ENCODE data around the gene ZBTB7B.

ZBTB7B gene

GRCh38 chr1:155038602-155039307 is 36.2 kb downstream of the ZBTB7B start:
- DNase-seq (ENCODE audit: low read depth) = no peak

DNA sequence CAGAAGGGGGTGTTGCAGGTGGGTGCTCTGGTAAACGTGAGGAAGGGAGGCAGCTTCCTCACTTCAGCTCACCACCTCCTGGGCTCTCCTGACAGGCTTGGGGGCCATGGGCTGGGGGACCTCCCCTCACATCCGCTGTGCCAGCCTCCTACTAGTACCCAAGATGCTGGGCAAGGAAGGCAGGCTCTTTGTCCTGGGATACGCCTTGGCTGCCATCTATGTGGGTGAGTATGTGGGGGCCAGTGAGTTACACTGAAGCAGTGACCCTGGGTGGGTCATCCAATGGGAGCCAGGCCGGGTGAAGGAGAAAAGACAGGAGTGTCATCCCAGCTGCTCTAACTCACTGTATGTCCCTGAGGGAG is 36.7 kb downstream of the ZBTB7B start:
- DNase-seq (ENCODE audit: low read depth) = no peak

- no peak for DNase-seq (ENCODE audit: low read depth)
Observed at GRCh38 chr1:155040358-155041093, 37.9 kb downstream of the ZBTB7B start.

- no peak for DNase-seq (ENCODE audit: low read depth)
Observed at GRCh38 chr1:155042789-155043188, 40.2 kb downstream of the ZBTB7B start.

GRCh38 chr1:155043301-155043702 is 40.7 kb downstream of the ZBTB7B start:
- DNase-seq (ENCODE audit: low read depth) = no peak

DNA sequence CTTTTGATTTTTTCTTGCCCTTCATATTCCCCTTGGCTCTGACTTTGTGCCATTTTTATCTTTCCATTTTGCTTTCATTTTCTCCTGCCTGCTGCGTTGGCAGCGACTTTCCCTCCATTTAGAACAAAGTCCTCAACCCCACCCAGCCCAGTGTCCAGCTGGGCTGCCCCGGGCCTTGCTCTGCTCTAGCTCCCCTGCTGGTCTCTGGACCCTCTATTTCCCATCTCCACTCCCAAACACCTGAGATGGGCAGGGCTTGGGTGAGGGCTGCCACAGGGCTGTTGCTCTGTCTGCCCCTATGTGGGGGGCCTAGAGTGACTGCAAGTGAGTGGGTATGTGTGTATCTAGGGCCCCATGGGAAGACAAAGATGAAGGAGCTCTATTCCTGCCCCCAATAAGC is 41.2 kb downstream of the ZBTB7B start:
- no peak for DNase-seq (ENCODE audit: low read depth)

DNA sequence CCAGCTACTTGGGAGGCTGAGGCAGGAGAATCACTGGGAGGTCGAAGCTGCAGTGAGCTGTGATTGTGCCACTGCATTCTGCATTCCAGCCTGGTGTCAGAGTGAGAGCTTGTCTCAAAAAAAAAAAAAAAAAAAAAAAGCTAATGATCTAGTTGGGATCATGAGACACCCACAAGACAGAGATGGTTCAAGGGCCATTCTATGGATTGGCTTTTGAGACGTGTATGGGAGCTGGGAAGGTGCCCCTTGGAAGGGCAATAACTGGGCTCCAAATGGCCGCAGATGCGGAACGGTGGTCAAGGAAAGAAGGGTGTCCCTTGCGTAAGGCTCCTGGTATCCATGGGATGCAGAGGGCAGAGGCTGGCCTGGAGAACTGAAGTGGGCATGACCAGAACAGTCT is 41.8 kb downstream of the ZBTB7B start:
- no peak for DNase-seq (ENCODE audit: low read depth)

GRCh38 chr1:155044812-155045657 is 42.4 kb downstream of the ZBTB7B start:
- DNase-seq (ENCODE audit: low read depth) = peak; percentile 66

- no peak for DNase-seq (ENCODE audit: low read depth)
Observed at GRCh38 chr1:155048449-155049334, 46.1 kb downstream of the ZBTB7B start.

- no peak for DNase-seq (ENCODE audit: low read depth)
Observed at GRCh38 chr1:155049651-155050559, 47.3 kb downstream of the ZBTB7B start.

DNA sequence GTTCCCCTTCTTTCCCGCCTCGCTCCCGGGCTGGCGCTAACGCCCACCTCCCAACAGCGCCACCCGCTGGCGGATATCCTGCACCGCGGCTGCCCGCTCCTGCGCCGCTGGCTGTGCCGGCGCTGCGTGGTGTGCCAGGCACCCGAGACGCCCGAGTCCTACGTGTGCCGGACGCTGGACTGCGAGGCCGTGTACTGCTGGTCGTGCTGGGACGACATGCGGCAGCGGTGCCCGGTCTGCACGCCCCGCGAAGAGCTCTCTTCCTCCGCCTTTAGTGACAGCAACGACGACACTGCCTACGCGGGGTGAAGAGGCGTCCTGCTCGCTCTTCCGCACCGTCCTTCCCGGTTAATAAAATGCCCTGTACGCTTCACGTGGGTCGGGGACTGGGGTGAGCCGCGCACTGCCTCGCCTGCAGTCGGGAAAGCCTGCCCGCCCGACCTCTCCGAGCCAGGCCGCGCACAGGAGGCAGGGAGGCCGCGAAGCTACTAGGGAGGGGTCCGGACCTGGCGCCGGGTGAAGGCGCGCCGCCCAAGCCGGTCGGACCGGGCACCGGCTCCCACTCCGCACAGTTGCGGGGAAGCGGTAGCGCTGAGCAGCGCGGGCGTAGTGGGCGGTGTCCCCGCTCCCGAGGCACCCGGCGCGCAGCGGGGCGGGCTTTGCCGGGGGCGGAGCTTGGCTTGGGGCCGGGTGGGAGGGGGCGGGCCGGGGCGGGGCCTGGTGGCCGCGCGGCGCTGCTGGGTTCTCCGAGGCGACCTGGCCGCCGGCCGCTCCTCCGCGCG is 48.1 kb downstream of the ZBTB7B start, which contains the start of gene ADAM15:
Gene ADAM15 (plus strand): TSS at position 757 of the 782 bp plus-strand sequence. CDS start 71 bp downstream, outside the sequence.
- peak; percentile 64 for DNase-seq (ENCODE audit: low read depth)

- no peak for DNase-seq (ENCODE audit: low read depth)
Observed at GRCh38 chr1:155051342-155051776, 48.8 kb downstream of the ZBTB7B start.

DNA sequence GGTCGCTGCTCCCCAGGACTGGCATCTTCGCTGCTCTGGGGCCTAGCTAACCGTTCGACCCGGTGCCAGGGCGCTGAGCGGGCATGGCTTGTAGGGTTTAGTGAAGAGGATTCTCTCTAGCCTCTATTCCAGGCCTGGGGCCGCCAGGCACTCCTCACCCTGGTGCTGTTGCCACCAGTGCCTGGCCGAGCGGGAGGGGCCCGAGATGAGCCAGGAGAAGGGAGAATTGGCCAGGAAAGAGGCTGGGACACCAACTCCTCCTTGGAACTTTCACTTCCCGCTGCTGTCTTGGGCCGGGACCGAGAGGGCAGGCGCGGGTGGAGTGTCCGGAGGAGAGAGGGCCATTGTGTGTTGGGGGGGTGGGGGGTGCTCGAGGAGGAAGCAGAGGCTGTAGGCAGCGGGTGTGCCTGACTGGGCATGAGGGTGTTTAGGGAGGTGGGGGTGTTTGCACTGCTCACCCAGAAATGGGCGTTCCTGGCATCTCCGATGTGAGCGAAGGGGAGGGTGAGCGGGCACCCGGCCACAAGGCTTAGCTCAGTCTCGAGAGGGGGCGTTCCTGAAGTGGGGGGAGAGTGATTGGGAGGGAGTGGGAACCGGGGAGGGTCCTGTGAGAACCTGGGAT is 49.3 kb downstream of the ZBTB7B start:
- DNase-seq (ENCODE audit: low read depth) = no peak

DNA sequence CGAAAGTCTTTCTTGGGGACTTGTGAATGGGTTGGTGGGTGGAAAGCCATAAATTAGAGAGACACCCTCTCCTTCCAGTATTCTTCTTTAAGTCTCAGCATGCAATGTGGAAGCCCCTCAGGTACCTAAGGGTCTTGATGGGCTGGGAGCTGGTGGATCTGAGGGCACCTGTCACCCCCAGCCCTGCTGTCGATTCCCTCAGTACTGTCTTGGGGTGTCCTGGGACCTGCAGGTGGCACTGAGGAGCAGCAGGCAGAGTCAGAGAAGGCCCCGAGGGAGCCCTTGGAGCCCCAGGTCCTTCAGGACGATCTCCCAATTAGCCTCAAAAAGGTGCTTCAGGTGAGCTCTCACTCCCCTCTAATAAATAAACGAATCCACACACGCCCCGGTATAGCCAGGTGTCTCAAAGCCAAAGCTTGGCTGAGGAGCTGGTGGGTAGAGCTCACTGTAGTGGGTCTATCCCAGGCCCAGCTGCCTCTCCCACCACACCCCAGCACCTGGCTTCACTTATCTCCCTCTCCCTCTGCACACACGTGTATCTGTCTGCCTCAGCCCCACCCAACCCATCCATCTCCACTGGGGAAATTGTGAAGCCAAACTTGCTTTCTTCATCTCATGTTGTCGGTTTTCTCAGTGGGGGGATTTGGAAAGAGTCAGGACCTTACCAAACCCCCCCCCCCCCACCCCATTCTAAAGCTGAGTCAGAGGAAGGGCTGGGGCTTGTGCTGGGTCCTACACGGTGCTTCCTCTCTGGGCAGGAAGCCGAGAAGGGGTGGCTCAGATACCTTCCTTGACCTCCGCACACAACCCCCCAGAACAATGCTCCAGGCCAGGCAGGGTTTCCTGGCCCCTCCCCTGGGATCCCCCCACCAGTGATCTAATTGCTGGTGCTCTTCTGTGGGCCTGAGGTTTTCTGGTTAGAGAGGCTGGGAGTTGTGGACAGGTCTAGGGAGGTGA is 50.1 kb downstream of the ZBTB7B start:
- DNase-seq (ENCODE audit: low read depth) = no peak

DNA sequence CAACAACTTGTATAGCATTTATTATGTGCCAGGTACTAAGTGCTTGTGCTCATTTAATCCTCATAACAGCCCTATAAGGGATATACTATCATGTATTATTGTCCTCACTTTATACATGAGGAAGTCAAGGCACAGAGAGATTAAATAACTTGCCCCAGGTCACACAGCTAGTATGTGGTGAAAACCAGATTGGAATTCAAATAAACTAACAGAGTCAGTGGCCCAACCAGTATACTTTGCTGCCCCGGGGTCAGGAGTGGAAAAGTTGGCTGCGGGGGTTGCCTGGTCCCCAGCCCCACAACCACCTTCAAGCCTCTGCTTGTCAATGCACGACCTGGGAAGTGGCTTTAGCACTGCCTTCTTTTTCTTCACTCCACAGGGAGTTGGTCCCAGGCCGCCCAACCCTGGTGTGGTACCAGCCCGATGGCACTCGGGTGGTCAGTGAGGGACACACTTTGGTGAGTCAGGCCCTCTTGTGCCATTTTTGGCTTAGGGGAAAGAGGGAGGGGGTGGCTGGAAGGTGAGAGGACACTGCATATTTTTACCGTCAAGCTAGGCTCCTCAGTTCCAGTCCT is 51.0 kb downstream of the ZBTB7B start:
- no peak for DNase-seq (ENCODE audit: low read depth)

DNA sequence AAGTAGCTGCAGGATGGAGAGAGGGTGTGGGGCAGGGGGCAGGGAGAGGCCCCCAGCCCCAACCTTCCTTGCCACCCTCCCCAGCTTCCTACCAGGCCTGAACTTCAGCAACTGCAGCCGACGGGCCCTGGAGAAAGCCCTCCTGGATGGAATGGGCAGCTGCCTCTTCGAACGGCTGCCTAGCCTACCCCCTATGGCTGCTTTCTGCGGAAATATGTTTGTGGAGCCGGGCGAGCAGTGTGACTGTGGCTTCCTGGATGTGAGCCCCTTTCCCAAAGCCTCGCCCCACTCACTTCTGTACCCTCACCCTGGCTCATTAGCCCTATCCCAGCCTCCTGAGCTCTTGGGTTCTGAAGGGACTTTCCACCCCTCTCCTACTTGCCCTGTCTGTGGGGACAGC is 54.5 kb downstream of the ZBTB7B start:
- DNase-seq (ENCODE audit: low read depth) = no peak

DNA sequence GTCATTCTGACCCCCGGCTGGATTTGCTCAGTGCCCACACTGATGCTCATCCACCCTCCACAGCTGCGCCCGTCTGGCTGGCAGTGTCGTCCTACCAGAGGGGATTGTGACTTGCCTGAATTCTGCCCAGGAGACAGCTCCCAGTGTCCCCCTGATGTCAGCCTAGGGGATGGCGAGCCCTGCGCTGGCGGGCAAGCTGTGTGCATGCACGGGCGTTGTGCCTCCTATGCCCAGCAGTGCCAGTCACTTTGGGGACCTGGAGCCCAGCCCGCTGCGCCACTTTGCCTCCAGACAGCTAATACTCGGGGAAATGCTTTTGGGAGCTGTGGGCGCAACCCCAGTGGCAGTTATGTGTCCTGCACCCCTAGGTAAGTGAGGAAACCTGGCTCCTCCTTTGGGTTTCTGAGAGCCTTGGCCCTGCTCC is 55.2 kb downstream of the ZBTB7B start:
- no peak for DNase-seq (ENCODE audit: low read depth)

DNA sequence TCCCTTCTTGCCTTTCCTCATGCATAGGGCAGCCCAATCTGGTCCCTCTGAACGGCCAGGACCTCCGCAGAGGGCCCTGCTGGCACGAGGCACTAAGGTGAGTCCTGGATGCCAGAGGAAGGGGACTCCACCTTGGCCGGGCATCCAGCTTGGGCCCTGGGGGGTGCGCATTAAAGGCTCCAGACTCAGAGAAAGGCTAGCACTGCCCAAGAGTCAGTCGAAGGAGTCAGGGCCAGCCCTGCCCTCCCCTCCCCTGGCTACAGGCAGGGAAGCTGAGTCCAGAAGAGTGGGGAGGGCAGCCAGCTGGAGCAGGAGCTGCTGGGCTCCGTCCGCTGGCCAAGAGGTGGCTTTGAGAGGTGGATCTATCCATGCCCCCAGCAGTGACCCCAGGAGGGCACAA is 58.1 kb downstream of the ZBTB7B start:
- DNase-seq (ENCODE audit: low read depth) = no peak
